Measurements from ENCODE around the gene TOR4A. TPM values are rescaled to one million over a fixed set of nuclear protein-coding genes. Genes with fewer than 3 reads are reported as not detected.

TOR4A gene
- total and polyA plus RNA-seq, 9 of the 15 experiments (the other 6 are each of a cell fraction or from before 2014, with no cell fraction given) = 3.9 to 49.2 (median 8.8) TPM

GRCh38 chr9:137294091-137294680 lies 16.7 kb downstream of the TOR4A start (continued):
- TF ChIP-seq TRIM25 (IDR thresholded peaks at IDR 0.05; ENCODE audit: borderline replicate concordance) = no peak
- peak in 1 of 2 experiments; percentile 18; a peak in 1 of 4 replicates for TF ChIP-seq MNT (conservative IDR thresholded peaks at IDR 0.05)
- TF ChIP-seq USF2 (CRISPR knock-in tag; IDR thresholded peaks at IDR 0.05) = peak; percentile 82
- 0 out of 2 replicates have a peak, but pooled peaks have one; percentile 33 for TF ChIP-seq CBX5 (IDR thresholded peaks at IDR 0.05; ENCODE audit: borderline replicate concordance, low read depth)
- TF ChIP-seq ARNT (IDR thresholded peaks at IDR 0.05) = peak in 1 of 2 experiments; percentile 49; a peak in 1 of 4 replicates
- 0 out of 2 replicates have a peak, but pooled peaks have one; percentile 49 for TF ChIP-seq SP1 (CRISPR knock-in tag; IDR thresholded peaks at IDR 0.05)
- TF ChIP-seq HLTF (IDR thresholded peaks at IDR 0.05) = peak; percentile 100
- no peak for TF ChIP-seq U2AF2 (optimal IDR thresholded peaks at IDR 0.05; ENCODE audit: low read depth, low read length)
- no peak for TF ChIP-seq KLF6 (CRISPR knock-in tag; IDR thresholded peaks at IDR 0.05; ENCODE audit: borderline replicate concordance)
- no peak for TF ChIP-seq HNRNPL (IDR thresholded peaks at IDR 0.05; ENCODE audit: low read depth, low read length)
- TF ChIP-seq MEIS2 (IDR thresholded peaks at IDR 0.05; ENCODE audit: partially characterized antibody) = no peak
- no peak for TF ChIP-seq MYC (IDR thresholded peaks at IDR 0.05; ENCODE audit: low read depth, low read length)
- TF ChIP-seq MYC (CRISPR knock-in tag; IDR thresholded peaks at IDR 0.05; ENCODE audit: borderline replicate concordance, low read depth) = no peak
- no peak for TF ChIP-seq XRCC3 (IDR thresholded peaks at IDR 0.05)
- 0 out of 2 replicates have a peak, but pooled peaks have one; percentile 18 for TF ChIP-seq JUND (IDR thresholded peaks at IDR 0.05; ENCODE audit: borderline replicate concordance, low read depth, low read length)
- TF ChIP-seq JUND (tag; IDR thresholded peaks at IDR 0.05; ENCODE audit: borderline replicate concordance, low read depth, low read length) = no peak
- no peak for TF ChIP-seq POLR2H (tag; IDR thresholded peaks at IDR 0.05; ENCODE audit: low read depth)
- peak; percentile 74 for TF ChIP-seq LCOR (CRISPR knock-in tag; IDR thresholded peaks at IDR 0.05)
- peak; percentile 88 for TF ChIP-seq ZNF143 (CRISPR knock-in tag; IDR thresholded peaks at IDR 0.05)
- peak; percentile 92 for TF ChIP-seq PTBP1 (IDR thresholded peaks at IDR 0.05; ENCODE audit: low read depth, low read length)
- no peak for TF ChIP-seq ATF1 (CRISPR knock-in tag; IDR thresholded peaks at IDR 0.05)
- TF ChIP-seq ATF1 (tag; IDR thresholded peaks at IDR 0.05) = peak; percentile 52; the same call in 1 of the 2 replicates
- TF ChIP-seq CBX3 (IDR thresholded peaks at IDR 0.05; ENCODE audit: borderline replicate concordance in 1 of 2, low read length in 2 of 2) = peak in 1 of 2 experiments; percentile 94; a peak in 1 of 3 replicates
- TF ChIP-seq RBM25 (IDR thresholded peaks at IDR 0.05; ENCODE audit: low read depth, low read length, severe bottlenecking) = peak; percentile 97
- TF ChIP-seq MEF2A (IDR thresholded peaks at IDR 0.05; ENCODE audit: control insufficient read depth, low read depth, low read length) = no peak
- TF ChIP-seq TEAD2 (tag; IDR thresholded peaks at IDR 0.05) = no peak
